ENCODE measurements around the gene ALPP. TPM values are rescaled to one million over a fixed set of nuclear protein-coding genes. Genes with fewer than 3 reads are reported as not detected.
"Not testable (repeated sequence)": the region's sequence is repeated elsewhere in the genome, so short reads cannot be mapped to it uniquely, and the experiment has no call there.

Gene ALPP
- not detected in 2 replicates for total RNA-seq

DNA sequence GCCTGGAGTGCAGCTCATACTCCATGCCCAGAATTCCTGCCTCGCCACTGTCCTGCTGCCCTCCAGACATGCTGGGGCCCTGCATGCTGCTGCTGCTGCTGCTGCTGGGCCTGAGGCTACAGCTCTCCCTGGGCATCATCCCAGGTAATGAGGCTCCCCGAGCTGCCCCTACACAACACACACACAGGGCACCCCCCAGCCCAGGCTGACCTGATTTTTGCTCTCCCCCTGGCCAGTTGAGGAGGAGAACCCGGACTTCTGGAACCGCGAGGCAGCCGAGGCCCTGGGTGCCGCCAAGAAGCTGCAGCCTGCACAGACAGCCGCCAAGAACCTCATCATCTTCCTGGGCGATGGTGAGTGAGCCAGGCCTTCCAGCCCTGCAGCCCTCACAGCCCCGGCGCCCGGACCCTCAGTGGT lies at the start of gene ALPP:
TSS of gene ALPP (plus strand) at position 17 of the 417 bp plus-strand sequence. CDS start at position 69, 52 bp downstream.
- not testable (repeated sequence) for DNase-seq (ENCODE audit: low read depth); H3K4me3 ChIP-seq (ENCODE audit: low read depth, low read length)

DNA sequence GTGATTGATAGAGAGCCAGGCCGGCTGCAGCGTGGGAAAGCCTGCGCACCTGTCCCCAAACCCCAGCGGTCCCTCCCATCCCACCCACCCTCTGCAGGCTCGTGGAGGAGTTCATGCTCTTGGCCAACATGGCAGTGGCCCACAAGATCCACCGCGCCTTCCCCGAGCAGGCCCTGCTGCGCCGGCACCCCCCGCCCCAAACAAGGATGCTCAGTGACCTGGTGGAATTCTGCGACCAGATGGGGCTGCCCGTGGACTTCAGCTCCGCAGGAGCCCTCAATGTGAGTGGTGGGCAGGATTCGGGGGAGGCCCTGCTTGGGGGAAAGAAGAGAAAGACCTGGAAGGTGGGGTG lies 48.9 kb upstream of the ALPP start:
- TF ChIP-seq, protein P1, sequence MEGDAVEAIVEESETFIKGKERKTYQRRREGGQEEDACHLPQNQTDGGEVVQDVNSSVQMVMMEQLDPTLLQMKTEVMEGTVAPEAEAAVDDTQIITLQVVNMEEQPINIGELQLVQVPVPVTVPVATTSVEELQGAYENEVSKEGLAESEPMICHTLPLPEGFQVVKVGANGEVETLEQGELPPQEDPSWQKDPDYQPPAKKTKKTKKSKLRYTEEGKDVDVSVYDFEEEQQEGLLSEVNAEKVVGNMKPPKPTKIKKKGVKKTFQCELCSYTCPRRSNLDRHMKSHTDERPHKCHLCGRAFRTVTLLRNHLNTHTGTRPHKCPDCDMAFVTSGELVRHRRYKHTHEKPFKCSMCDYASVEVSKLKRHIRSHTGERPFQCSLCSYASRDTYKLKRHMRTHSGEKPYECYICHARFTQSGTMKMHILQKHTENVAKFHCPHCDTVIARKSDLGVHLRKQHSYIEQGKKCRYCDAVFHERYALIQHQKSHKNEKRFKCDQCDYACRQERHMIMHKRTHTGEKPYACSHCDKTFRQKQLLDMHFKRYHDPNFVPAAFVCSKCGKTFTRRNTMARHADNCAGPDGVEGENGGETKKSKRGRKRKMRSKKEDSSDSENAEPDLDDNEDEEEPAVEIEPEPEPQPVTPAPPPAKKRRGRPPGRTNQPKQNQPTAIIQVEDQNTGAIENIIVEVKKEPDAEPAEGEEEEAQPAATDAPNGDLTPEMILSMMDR (conservative IDR thresholded peaks at IDR 0.05; ENCODE audit: low read depth, low read length) = no peak
- no peak for DNase-seq (ENCODE audit: low read depth)
- H3K4me3 ChIP-seq (ENCODE audit: low read depth, low read length) = no peak overlapping the region

DNA sequence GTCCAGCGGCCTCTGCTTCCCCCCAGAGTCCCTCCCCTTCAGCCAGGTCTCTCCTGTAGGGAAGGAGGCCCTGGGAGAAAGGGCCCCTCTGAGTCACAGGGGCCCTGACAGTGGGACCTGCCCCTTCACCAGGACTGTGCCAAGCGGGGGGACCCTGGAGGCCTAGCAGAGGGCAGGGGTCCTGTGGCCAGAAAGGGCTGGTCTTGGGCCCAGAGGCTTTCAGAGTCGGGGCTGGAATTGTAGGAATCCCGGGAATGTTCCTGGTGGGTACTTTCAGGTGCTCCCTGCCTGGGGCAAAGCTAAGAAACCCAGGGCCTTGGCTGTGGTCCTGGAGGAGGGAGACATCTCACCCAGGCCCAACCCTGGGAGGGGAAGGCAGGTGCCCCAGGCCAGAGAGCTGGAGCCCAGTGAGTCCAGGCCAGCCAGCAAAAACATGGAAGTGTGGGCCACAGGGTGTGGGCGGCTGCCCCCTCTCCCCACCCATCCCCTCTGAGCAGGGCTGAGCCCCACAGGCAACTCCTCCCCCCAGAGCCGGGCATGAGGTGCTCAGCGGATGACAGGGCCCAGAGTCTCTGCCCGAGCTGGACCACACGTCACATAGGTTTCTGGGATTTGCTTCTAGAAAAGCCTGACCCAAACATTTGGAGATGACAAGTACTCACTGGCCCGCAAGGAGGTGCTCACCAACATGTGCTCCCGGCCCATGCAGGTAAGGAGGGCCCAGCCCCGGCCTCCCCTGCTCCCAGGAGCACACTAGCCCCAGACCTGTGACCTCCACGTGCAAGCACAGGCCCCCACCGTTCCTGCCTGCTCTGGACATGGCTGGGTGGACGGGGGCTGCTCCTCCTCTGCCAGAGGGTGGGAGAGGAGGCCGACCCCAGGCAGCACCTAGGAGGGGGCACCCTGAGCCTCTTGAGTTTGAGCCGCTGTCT lies 48.2 kb upstream of the ALPP start:
- TF ChIP-seq, protein P1 (conservative IDR thresholded peaks at IDR 0.05; ENCODE audit: low read depth, low read length) = no peak
- no peak for DNase-seq (ENCODE audit: low read depth)
- no peak overlapping the region for H3K4me3 ChIP-seq (ENCODE audit: low read depth, low read length)

DNA sequence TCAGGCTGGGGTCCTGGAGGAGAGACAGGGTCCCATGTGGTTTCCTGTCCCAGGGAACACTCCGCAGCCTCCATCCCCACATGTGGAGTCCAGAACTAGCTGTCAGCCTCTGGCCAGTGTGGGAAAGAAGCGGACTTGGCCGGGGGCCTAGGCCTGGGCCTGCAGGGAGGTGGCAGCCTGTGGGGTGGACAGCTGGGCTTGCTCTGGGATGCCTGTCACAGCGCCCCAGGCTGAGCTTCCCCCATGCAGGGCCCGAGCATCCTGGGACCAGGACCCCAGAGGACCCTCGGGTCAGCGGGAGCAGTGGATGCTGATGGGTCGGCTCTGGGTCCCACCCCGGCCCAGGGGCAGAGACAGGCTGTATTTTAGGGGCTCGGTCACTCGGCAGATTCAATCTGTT lies 47.5 kb upstream of the ALPP start:
- DNase-seq (ENCODE audit: low read depth); H3K4me3 ChIP-seq (ENCODE audit: low read depth, low read length): not testable (repeated sequence)

DNA sequence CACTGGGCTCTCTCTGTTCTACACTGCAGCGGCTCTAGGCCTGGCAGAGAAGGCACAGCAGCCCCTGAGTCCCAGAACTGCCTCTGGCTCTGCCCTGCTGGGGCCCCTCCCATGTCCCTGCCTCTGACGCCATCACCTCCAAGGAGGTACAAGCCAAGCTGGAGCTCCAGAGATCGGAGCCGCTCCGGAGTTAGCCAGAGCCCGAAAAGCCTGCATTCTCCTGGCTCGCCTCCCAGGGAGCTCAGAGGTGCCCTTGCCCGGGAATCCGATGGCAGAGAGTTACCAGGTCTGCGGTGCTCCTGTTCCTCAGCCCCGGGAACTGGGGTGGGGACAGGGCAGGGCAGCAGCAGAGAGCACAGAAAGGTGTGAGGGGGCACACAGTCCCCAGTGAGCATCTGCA lies 46.9 kb upstream of the ALPP start:
- not testable (repeated sequence) for H3K4me3 ChIP-seq (ENCODE audit: low read depth, low read length); DNase-seq (ENCODE audit: low read depth)

DNA sequence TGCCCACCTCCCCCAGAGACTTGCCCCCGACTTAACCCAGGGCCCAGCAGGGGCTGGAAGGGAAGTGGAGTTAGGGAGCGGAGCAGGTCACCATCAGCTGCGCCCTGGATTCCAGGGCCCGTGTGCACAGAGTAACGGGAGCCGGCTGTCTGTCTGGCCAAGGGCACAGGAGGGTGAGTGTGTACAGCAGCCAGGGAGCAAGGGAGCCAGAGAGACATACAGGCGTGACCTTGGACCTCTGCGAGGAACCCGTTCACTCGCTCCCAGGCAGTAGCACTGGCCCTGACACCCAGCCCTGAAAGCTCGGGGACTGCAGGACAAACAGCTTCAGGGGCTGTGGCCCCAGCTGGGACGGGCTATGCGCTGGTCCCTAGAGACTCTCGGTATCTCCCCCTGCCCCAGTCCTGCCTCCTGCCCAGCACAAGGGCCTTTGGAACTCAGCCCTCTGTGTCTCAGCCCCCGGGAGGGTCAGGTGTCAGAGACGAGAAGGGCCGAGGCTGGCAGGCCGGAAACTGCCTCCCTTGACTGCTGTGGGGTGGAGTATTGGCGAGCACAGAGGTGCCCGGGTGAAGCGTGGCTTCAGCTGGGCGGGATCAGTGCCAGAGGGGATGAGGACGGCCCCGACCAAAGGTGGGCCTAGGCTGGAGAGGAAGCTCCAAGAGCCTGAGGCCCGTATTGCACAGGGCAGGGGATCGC lies 46.2 kb upstream of the ALPP start:
- not testable (repeated sequence) for H3K4me3 ChIP-seq (ENCODE audit: low read depth, low read length); DNase-seq (ENCODE audit: low read depth)

DNA sequence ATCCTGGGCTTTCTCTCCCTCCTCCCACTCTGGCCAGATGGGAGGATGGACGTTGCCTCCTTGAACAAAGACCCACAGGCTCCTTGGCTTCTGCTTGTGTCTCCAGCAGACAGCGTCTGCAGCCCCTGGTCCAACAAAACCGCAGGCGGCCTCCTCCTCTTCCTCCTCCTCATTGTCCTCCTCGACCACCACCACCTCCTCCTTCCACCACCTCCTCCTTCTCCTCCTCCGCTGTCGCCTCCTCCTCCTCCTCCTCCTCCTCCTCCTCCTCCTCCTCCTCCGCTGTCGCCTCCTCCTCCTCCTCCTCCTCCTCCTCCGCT lies 45.7 kb upstream of the ALPP start:
- TF ChIP-seq, protein P1 (conservative IDR thresholded peaks at IDR 0.05; ENCODE audit: low read depth, low read length) = no peak
- no peak for DNase-seq (ENCODE audit: low read depth)

DNA sequence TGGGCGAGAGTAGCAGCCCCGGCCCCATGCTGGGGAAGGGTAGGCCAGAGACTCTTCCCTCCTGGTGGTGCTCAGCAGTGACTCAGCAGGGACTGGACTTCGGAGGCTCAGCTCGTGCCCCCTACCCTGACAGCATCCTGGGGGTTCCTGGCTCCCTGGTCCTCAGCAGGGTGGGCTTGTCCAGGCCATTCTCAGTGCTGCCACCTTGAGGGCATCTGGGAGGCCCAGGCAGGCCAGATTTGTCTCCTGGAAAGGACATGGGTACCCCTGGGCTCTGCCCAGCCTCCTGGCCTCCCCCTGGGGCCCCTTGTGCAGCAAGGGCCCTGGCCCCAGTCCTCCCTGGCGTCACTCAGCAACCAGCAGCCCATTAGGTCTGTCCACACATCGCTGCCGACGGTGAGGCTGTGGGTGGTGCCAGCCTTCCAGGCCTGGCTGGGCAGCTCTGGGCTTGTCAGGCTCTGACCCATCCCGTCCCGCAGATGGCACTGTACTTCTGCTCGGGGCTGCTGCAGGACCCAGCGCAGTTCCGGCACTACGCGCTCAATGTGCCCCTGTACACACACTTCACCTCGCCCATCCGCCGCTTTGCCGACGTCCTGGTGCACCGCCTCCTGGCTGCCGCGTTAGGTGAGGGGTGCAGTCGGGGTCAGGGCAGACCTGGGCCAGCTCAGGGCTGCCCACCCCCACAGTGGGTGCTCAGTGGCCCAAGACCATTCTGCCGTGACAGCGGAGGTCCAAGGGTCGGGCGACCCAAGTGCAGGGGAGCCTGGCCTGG lies 45.0 kb upstream of the ALPP start:
- TF ChIP-seq, protein P1 (conservative IDR thresholded peaks at IDR 0.05; ENCODE audit: low read depth, low read length) = peak; percentile 65
- no peak overlapping the region for H3K4me3 ChIP-seq (ENCODE audit: low read depth, low read length)
- DNase-seq (ENCODE audit: low read depth) = no peak

More for the DNA sequence above, 45.7 kb upstream of the ALPP start:
- H3K4me3 ChIP-seq (ENCODE audit: low read depth, low read length) = no peak overlapping the region

DNA sequence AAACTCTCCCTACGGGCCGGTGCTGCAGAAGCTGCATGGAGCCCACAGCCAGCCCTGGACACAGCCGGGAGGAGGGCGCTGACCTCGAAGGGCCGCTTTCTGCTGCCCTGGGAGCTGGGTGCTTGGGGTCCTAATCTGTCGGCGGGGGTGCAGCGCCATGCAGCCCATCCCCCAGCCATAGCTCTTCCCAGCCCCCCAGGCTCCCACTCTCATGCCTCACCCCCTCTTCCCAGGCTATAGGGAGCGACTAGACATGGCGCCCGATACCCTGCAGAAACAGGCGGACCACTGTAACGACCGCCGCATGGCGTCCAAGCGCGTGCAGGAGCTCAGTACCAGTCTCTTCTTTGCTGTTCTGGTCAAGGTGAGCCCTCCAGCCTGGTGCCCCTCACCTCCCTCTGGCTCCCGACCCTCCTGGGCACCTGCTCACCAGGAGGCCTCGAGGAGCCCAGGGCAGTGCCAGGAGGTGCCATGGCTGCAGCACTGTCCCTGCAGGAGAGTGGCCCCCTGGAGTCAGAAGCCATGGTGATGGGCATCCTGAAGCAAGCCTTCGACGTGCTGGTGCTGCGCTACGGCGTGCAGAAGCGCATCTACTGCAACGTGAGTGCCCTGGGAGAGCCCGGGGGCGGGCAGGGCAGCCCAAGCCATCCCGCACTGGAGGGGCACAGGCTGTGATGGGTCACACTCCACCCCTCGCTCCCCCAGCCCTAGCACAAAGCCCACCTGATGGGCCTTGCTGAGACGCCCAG lies 44.2 kb upstream of the ALPP start:
- not testable (repeated sequence) for H3K4me3 ChIP-seq (ENCODE audit: low read depth, low read length); DNase-seq (ENCODE audit: low read depth)

DNA sequence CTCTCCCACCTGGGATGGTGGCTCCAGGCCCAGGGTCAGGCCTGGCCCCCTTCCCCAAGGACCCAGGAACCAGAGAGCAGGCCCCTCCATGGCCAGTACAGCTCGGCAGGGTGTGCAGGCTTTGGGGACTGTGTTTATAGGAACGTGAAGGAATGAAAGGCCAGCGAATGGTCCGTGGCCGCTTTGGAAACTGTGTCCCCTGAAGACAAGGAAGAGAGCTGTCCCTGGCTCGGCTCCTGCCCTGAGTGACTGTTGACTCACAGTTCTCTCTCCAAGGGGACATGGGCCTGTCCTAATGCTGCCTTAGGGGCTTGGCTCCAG lies 43.7 kb upstream of the ALPP start:
- DNase-seq (ENCODE audit: low read depth); H3K4me3 ChIP-seq (ENCODE audit: low read depth, low read length): not testable (repeated sequence)

All from epithelial cell of proximal tubule (primary cell).